ENCODE measurements around the gene GRID2IP. TPM values are rescaled to one million over a fixed set of nuclear protein-coding genes. Genes with fewer than 3 reads are reported as not detected.
A peak's percentile ranks its signal among the peaks of the same experiment; 100 is the strongest.
"Not testable (repeated sequence)": the region's sequence is repeated elsewhere in the genome, so short reads cannot be mapped to it uniquely, and the experiment has no call there.

GRID2IP gene
- under 1 TPM in 1 of 2 experiments, not detected in 1; 0.21 TPM for total RNA-seq

- ATAC-seq, result no peak
- ChIA-PET POLR2A (no interaction called here), CTCF (no interaction called here)
- peaks cover 11% of the 10 kb centered on the region for H3K4me1 Mint-ChIP-seq (ENCODE audit: low read depth)
- H3K9me3 Mint-ChIP-seq (ENCODE audit: insufficient read depth), result no peaks in the 10 kb centered on the region
- H3K27me3 Mint-ChIP-seq (ENCODE audit: low read depth), result no peaks in the 10 kb centered on the region
- no peaks in the 10 kb centered on the region for H3K36me3 Mint-ChIP-seq (ENCODE audit: low read depth)
- no peak within 1 kb of the TSS for H3K27ac Mint-ChIP-seq
- no peak for DNase-seq
- H3K4me3 Mint-ChIP-seq, result no peak within 1 kb of the TSS
Observed at GRCh38 chr7:6551016-6551511, at the start of gene GRID2IP. TSS of gene GRID2IP (minus strand) at chr7:6551461. CDS start at chr7:6551436, 25 bp downstream.

GRCh38 chr7:6600093-6600492 is 48.8 kb upstream of the GRID2IP start:
- Mint-ChIP-seq H3K36me3 (ENCODE audit: low read depth) (peaks cover 61% of the 10 kb centered on the region), H3K9me3 (ENCODE audit: insufficient read depth) (no peaks in the 10 kb centered on the region), H3K27me3 (ENCODE audit: low read depth) (no peaks in the 10 kb centered on the region), H3K4me1 (ENCODE audit: low read depth) (peaks cover 4% of the 10 kb centered on the region), H3K27ac (no peak overlapping the region), H3K4me3 (no peak overlapping the region)
- CTCF ChIA-PET, result interaction anchor here (2.0 kb wide), 1 partner anchor 10 kb away, joined by 4 read pairs; no protein-coding TSS in a partner anchor
- ATAC-seq (no peak), DNase-seq (no peak)
- POLR2A ChIA-PET, result interaction anchor here (1.2 kb wide), 1 partner anchor 24 kb away, joined by 3 read pairs; no protein-coding TSS in a partner anchor

DNA sequence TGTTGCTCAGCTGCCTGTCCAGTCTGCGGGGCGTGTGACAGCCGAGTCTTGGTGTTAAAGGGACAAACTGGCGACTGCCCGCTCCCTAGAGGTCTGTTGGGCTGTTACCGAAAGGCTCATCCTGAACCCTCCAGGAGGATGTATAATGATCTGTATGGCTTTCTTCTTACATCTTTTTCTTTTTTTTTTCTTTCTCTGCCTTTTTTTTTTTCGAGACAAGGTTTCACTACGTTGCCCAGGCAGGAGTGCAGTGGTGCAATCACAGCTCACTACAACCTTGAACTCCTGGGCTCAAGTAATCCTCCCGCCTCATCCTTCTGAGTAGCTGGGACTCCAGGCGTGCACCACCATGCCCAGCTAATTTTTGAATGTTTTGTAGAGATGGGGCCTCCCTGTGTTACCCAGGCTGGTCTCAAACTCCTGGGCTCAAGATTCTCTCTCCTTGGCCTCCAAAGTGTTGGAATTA is 39.4 kb upstream of the GRID2IP start:
- Mint-ChIP-seq H3K36me3 (ENCODE audit: low read depth) (peaks cover 51% of the 10 kb centered on the region), H3K4me1 (ENCODE audit: low read depth) (peaks cover 20% of the 10 kb centered on the region), H3K27ac (peak overlapping the region; percentile 86), H3K4me3 (peak overlapping the region; percentile 82), H3K27me3 (ENCODE audit: low read depth) (no peaks in the 10 kb centered on the region), H3K9me3 (ENCODE audit: insufficient read depth) (no peaks in the 10 kb centered on the region)
- POLR2A ChIA-PET, result interaction anchor here (0.9 to 4.0 kb wide), 3 partner anchors 10 to 14 kb away, joined by 3 to 24 read pairs (median 11); partner anchors contain the start of gene ZDHHC4
- no peak for DNase-seq
- ATAC-seq, result no peak
- CTCF ChIA-PET, result interaction anchor here (0.9 to 1.8 kb wide), 9 partner anchors 9 to 267 kb away, joined by 3 to 18 read pairs (median 4); partner anchors contain the start of genes DAGLB and ZDHHC4

DNA sequence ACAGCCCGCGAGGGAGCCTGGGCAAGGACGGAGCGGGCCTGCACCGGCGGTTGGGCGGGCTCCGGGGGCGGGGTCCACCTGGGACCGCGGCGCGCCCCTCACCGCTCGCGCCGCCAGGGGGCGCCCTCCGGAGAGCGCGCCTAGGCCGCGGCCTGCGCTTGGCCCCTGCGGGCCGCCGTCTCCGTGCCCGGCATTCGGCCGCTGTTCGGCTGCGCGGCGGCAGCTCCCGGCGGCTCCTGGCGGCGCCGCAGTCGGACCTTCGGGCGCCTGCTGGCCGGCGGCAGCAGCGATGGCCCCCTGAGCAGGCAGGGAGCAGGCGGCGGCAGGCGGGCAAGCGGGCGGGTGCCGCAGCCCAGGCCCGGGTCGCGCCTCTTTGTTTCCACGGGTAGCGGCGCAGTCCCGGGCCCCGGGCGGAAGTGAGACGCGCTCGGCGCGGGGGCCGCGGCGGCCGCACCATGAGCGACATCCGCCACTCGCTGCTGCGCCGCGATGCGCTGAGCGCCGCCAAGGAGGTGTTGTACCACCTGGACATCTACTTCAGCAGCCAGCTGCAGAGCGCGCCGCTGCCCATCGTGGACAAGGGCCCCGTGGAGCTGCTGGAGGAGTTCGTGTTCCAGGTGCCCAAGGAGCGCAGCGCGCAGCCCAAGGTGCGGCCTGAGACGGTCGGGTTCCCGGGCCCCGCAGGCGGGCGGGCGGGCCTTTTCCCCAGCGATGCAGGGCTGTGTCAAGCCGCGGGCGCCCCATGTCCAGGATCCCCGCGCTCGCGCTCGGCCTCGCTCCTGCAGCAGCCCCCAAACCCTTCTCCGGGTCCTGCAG is 38.8 kb upstream of the GRID2IP start, which contains the start of gene INTS15:
INTS15 (plus strand) TSS at position 193 of the 816 bp plus-strand sequence; CDS start at position 456, 263 bp downstream.
- ChIA-PET POLR2A (interaction anchor here (0.6 to 4.0 kb wide), 4 partner anchors 10 to 236 kb away, joined by 3 to 24 read pairs (median 7); partner anchors contain the start of gene ZDHHC4), CTCF (interaction anchor here (0.9 to 1.8 kb wide), 10 partner anchors 9 to 267 kb away, joined by 3 to 18 read pairs (median 6); partner anchors contain the start of genes DAGLB and ZDHHC4)
- DNase-seq (peak; percentile 81), ATAC-seq (peak; percentile 94)
- Mint-ChIP-seq H3K36me3 (ENCODE audit: low read depth) (peaks cover 50% of the 10 kb centered on the region), H3K27me3 (ENCODE audit: low read depth) (no peaks in the 10 kb centered on the region), H3K4me3 (peak within 1 kb of the TSS; percentile 82), H3K4me1 (ENCODE audit: low read depth) (peaks cover 20% of the 10 kb centered on the region), H3K27ac (peak within 1 kb of the TSS; percentile 86), H3K9me3 (ENCODE audit: insufficient read depth) (no peaks in the 10 kb centered on the region)

DNA sequence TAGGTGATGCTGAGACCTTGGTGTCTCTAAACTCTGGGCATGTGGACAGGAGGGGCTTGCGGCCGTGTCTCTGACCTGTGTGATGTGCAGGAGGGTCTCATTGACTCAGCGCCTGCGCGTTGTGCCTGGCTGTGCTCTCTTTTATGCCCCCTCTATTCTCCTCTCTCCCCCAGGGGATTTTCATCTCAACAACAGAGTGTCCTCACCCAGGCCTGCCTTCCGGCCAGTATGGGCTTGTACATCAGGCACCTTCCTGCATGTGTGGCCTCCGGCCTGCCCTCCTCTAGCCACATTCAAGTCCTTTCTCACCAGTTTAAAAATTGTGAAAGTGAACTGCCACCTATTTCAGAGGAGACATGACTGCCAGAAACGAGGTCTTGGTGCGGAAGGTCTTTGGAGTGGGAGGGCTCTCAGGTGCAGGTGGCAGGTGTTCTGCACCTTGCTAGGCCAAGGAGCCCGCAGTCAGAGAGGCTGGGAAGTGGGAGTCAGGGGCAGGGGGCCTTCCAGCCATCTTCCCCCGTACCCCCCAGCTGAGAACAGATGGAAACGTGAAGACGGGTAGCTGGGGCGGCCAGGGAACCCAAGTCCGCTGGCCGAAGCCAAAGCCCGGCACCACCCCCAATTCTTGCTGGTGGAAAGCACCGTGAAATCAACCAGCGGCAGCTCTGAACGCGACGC is 38.0 kb upstream of the GRID2IP start:
- H3K36me3 Mint-ChIP-seq (ENCODE audit: low read depth), result peaks cover 50% of the 10 kb centered on the region
- no peaks in the 10 kb centered on the region for H3K27me3 Mint-ChIP-seq (ENCODE audit: low read depth)
- DNase-seq, result no peak
- peak overlapping the region; percentile 75 for H3K27ac Mint-ChIP-seq
- ATAC-seq, result no peak
- no peaks in the 10 kb centered on the region for H3K9me3 Mint-ChIP-seq (ENCODE audit: insufficient read depth)
- H3K4me3 Mint-ChIP-seq, result peak overlapping the region; percentile 60
- ChIA-PET CTCF (interaction anchor here (1.3 to 1.8 kb wide), 6 partner anchors 8 to 35 kb away, joined by 5 to 18 read pairs (median 7); partner anchors contain the start of gene ZDHHC4), POLR2A (interaction anchor here (0.6 to 4.0 kb wide), 3 partner anchors 9 to 237 kb away, joined by 3 to 24 read pairs (median 11); partner anchors contain the start of gene ZDHHC4)
- peaks cover 20% of the 10 kb centered on the region for H3K4me1 Mint-ChIP-seq (ENCODE audit: low read depth)

DNA sequence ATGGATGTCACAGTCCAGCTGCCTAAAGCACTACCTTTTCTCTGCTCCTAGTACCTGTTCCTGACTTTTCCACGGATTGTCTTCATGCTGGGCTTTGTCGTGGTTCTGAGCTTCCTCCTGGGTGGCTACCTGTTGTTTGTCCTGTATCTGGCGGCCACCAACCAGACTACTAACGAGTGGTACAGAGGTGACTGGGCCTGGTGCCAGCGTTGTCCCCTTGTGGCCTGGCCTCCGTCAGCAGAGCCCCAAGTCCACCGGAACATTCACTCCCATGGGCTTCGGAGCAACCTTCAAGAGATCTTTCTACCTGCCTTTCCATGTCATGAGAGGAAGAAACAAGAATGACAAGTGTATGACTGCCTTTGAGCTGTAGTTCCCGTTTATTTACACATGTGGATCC is 37.3 kb upstream of the GRID2IP start:
- ChIA-PET POLR2A (interaction anchor here (4.0 kb wide), 1 partner anchor 11 kb away, joined by 24 read pairs; the partner anchor contains the start of gene ZDHHC4), CTCF (interaction anchor here (0.7 to 1.8 kb wide), 3 partner anchors 10 to 33 kb away, joined by 3 to 6 read pairs (median 3); no protein-coding TSS in a partner anchor)
- H3K27me3 Mint-ChIP-seq (ENCODE audit: low read depth), result no peaks in the 10 kb centered on the region
- peaks cover 20% of the 10 kb centered on the region for H3K4me1 Mint-ChIP-seq (ENCODE audit: low read depth)
- DNase-seq, result no peak
- no peak overlapping the region for H3K27ac Mint-ChIP-seq
- no peak for ATAC-seq
- peak overlapping the region; percentile 32 for H3K4me3 Mint-ChIP-seq
- no peaks in the 10 kb centered on the region for H3K9me3 Mint-ChIP-seq (ENCODE audit: insufficient read depth)
- peaks cover 50% of the 10 kb centered on the region for H3K36me3 Mint-ChIP-seq (ENCODE audit: low read depth)

DNA sequence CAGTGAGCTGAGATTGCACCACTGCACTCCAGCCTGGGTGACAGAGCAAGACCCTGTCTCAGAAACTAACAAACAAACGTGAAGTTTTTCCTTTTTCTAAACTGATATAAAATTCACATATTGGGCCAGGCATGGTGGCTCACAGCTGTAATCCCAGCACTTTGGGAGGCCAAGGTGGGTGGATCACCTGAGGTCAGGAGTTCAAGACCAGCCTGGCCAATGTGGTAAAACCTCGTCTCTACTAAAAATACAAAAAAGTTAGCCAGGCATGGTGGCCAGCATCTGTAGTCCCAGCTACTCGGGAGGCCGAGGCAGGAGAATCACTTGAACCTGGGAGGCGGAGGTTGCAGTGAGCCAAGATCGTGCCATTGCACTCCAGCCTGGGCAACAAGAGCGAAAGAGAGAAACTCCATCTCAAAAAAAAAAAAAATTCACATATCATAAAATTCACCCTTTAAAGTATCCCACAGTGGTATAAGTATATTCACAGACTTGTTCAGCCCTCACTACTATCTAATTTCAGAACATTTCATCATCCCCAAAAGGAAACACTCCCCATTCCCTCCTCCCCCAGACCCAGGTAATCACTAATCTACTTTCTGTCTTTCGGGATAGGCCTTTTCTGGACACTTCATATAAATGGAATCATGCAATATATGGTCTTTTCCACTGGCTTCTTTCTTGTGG is 34.6 kb upstream of the GRID2IP start:
- CTCF ChIA-PET, DNase-seq: not testable (repeated sequence)
- H3K36me3 Mint-ChIP-seq (ENCODE audit: low read depth), result peaks cover 57% of the 10 kb centered on the region

GRCh38 chr7:6579446-6579845 is 28.2 kb upstream of the GRID2IP start:
- Mint-ChIP-seq H3K4me3 (peak overlapping the region; percentile 45), H3K27me3 (ENCODE audit: low read depth) (no peaks in the 10 kb centered on the region), H3K4me1 (ENCODE audit: low read depth) (peaks cover 52% of the 10 kb centered on the region), H3K27ac (peak overlapping the region; percentile 37), H3K9me3 (ENCODE audit: insufficient read depth) (no peaks in the 10 kb centered on the region), H3K36me3 (ENCODE audit: low read depth) (peaks cover 40% of the 10 kb centered on the region)
- DNase-seq (no peak), ATAC-seq (no peak)
- ChIA-PET CTCF (no interaction called here), POLR2A (interaction anchor here (2.1 kb wide), 1 partner anchor 11 kb away, joined by 11 read pairs; the partner anchor contains the start of gene INTS15)

More for the DNA sequence above, 34.6 kb upstream of the GRID2IP start:
- H3K4me3 Mint-ChIP-seq; ATAC-seq; H3K27me3 Mint-ChIP-seq (ENCODE audit: low read depth); H3K27ac Mint-ChIP-seq; H3K9me3 Mint-ChIP-seq (ENCODE audit: insufficient read depth): not testable (repeated sequence)
- peaks cover 24% of the 10 kb centered on the region for H3K4me1 Mint-ChIP-seq (ENCODE audit: low read depth)
- POLR2A ChIA-PET, result interaction anchor here (0.6 kb wide), 1 partner anchor 596 kb away, joined by 3 read pairs; no protein-coding TSS in a partner anchor

DNA sequence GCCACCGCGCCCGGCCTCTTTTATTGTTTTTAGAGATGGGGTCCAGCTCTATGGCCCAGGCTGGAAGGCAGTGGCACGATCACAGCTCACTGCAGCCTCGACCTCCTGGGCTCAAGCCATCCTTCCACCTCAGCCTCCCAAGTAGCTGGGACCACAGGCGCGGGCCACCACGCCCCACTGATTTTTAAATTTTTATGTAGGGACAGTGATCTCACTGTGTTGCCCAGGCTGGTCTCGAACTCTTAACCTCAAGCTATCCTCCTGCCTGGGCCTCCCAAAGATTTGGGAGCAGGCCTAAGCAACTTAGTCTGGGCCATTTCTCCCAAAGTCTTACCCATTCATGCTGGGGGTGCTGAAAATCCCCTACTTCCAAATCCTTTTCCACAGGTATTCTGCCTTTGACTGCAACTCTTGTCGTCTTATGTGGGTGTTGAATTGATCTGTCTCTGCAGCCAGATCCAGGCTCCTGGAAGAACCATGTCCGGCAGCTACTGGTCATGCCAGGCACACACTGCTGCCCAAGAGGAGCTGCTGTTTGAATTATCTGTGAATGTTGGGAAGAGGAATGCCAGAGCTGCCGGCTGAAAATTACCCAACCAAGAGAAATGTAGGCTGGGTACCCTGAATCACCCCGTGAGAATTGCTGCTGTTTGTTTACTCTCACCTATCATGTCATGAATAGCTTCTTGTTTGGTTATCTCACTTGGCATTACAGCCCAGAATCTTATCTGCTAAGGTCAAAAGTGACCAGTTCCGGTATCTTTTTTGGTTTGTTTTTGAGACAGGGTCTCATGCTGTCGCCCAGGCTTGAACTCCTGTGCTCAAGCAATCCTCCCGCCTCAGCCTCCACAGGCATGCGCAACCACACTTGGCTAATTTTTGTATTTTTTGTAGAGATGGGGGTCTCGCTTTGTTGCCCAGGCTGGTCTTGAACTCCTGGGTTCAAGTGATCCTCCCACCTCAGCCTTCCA is 27.1 kb upstream of the GRID2IP start:
- no peak for ATAC-seq
- Mint-ChIP-seq H3K36me3 (ENCODE audit: low read depth) (peaks cover 35% of the 10 kb centered on the region), H3K27ac (peak overlapping the region; percentile 90), H3K4me1 (ENCODE audit: low read depth) (peaks cover 52% of the 10 kb centered on the region), H3K4me3 (peak overlapping the region; percentile 85), H3K9me3 (ENCODE audit: insufficient read depth) (no peaks in the 10 kb centered on the region), H3K27me3 (ENCODE audit: low read depth) (no peaks in the 10 kb centered on the region)
- POLR2A ChIA-PET, result interaction anchor here (0.7 to 3.0 kb wide), 3 partner anchors 12 to 22 kb away, joined by 3 to 24 read pairs (median 5); partner anchors contain the start of gene INTS15
- no peak for DNase-seq
- CTCF ChIA-PET, result interaction anchor here (0.7 to 5.5 kb wide), 4 partner anchors 10 to 63 kb away, joined by 3 to 32 read pairs (median 5); partner anchors contain the start of gene INTS15
